ENCODE results near the gene PKDCC. TPM values are rescaled to one million over a fixed set of nuclear protein-coding genes. Genes with fewer than 3 reads are reported as not detected.

Gene PKDCC
- total RNA-seq, 1 donor from 2014 or later: 8.5 TPM

GRCh38 chr2:42072349-42073118, 24.7 kb downstream of the PKDCC start:
- DNase-seq (ENCODE audit: low read depth): no peak
- peaks cover 6% of the 10 kb centered on the region for H3K27me3 ChIP-seq (ENCODE audit: control insufficient read depth, insufficient read depth, low read length)
- H3K4me3 ChIP-seq (ENCODE audit: low read depth, low read length): no peak overlapping the region
- TF ChIP-seq CTCF (IDR thresholded peaks at IDR 0.05; ENCODE audit: insufficient read depth, low read length, poor library complexity, severe bottlenecking): no peak
- H3K36me3 ChIP-seq (ENCODE audit: control insufficient read depth, insufficient read depth, low read length): no peaks in the 10 kb centered on the region

- H3K36me3 ChIP-seq (ENCODE audit: control insufficient read depth, insufficient read depth, low read length): no peaks in the 10 kb centered on the region
- no peak for TF ChIP-seq CTCF (IDR thresholded peaks at IDR 0.05; ENCODE audit: insufficient read depth, low read length, poor library complexity, severe bottlenecking)
- no peak for DNase-seq (ENCODE audit: low read depth)
- no peak overlapping the region for H3K4me3 ChIP-seq (ENCODE audit: low read depth, low read length)
- H3K27me3 ChIP-seq (ENCODE audit: control insufficient read depth, insufficient read depth, low read length): peaks cover 4% of the 10 kb centered on the region
These were observed 26.1 kb downstream of the PKDCC start for GRCh38 chr2:42073739-42074503.

GRCh38 chr2:42074661-42075060, 26.8 kb downstream of the PKDCC start:
- Histone ChIP-seq H3K4me3 (ENCODE audit: low read depth, low read length) (no peak overlapping the region), H3K27me3 (ENCODE audit: control insufficient read depth, insufficient read depth, low read length) (no peaks in the 10 kb centered on the region), H3K36me3 (ENCODE audit: control insufficient read depth, insufficient read depth, low read length) (no peaks in the 10 kb centered on the region)
- DNase-seq (ENCODE audit: low read depth): no peak
- TF ChIP-seq CTCF (IDR thresholded peaks at IDR 0.05; ENCODE audit: insufficient read depth, low read length, poor library complexity, severe bottlenecking): peak; percentile 2

GRCh38 chr2:42076357-42077225, 28.8 kb downstream of the PKDCC start:
- Histone ChIP-seq H3K4me3 (ENCODE audit: low read depth, low read length) (no peak overlapping the region), H3K27me3 (ENCODE audit: control insufficient read depth, insufficient read depth, low read length) (no peaks in the 10 kb centered on the region), H3K36me3 (ENCODE audit: control insufficient read depth, insufficient read depth, low read length) (no peaks in the 10 kb centered on the region)
- DNase-seq (ENCODE audit: low read depth): no peak
- no peak for TF ChIP-seq CTCF (IDR thresholded peaks at IDR 0.05; ENCODE audit: insufficient read depth, low read length, poor library complexity, severe bottlenecking)

- TF ChIP-seq CTCF (IDR thresholded peaks at IDR 0.05; ENCODE audit: insufficient read depth, low read length, poor library complexity, severe bottlenecking): peak; percentile 16
- no peak for DNase-seq (ENCODE audit: low read depth)
- no peak overlapping the region for H3K4me3 ChIP-seq (ENCODE audit: low read depth, low read length)
- no peaks in the 10 kb centered on the region for H3K36me3 ChIP-seq (ENCODE audit: control insufficient read depth, insufficient read depth, low read length)
- no peaks in the 10 kb centered on the region for H3K27me3 ChIP-seq (ENCODE audit: control insufficient read depth, insufficient read depth, low read length)
These were observed 29.5 kb downstream of the PKDCC start for GRCh38 chr2:42077343-42077742.
